Neural progenitor cell (in vitro differentiated cells): ENCODE measurements around the gene ESPNL.

Source experiments
- EZH2 ChIP-seq: fragments of 200-600 bp; sonication (generic); IDR thresholded peaks from 2 replicates; pipeline ENCODE4 v1.6.1; 2017; ENCODE audit warnings: antibody characterized with exemption, mild to moderate bottlenecking, moderate library complexity
- TF ChIP-seq, protein P1 (sequence below): fragments of 200-600 bp; sonication (generic); IDR thresholded peaks from 2 replicates; pipeline ENCODE4 v1.5.1; 2017; ENCODE audit warnings: antibody characterized with exemption, mild to moderate bottlenecking

DNA sequence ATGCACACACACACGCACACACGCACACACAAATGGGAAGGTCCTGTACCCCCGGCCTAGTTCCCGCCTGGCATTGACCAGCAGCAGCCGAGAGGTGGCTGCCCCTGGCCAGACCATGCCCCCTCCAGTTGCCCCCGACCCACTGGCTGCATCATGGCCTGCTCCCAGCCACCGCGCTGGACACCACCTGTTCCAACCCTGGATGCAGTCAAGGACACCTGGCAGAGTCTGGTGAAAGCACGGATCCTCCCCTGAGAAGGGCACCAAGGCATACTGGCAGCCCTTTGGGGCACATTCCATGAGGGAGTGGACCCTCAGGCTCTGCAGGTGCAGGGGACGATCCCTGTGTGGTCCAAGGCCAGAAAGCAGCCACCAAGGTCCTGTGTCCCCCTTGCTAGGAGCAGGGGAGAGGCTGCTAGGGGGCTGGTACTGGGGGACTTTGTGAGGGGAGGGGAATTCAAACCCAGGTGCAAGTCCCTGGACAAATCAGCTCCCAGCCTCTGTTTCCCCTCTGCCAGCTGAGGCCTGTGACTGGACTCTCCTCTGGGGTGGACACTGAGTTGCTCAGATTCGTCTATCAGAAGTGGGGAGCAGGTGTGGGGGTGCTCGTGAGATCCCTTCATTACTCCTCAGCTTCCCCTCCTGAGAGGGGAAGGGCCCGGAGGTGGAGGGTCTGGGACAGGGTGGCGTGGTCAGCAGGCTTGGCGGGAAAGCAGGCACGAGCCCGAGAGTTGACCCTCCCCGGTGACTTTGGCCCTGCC, 3.5 kb downstream of the ESPNL start:
- TF ChIP-seq, protein P1, sequence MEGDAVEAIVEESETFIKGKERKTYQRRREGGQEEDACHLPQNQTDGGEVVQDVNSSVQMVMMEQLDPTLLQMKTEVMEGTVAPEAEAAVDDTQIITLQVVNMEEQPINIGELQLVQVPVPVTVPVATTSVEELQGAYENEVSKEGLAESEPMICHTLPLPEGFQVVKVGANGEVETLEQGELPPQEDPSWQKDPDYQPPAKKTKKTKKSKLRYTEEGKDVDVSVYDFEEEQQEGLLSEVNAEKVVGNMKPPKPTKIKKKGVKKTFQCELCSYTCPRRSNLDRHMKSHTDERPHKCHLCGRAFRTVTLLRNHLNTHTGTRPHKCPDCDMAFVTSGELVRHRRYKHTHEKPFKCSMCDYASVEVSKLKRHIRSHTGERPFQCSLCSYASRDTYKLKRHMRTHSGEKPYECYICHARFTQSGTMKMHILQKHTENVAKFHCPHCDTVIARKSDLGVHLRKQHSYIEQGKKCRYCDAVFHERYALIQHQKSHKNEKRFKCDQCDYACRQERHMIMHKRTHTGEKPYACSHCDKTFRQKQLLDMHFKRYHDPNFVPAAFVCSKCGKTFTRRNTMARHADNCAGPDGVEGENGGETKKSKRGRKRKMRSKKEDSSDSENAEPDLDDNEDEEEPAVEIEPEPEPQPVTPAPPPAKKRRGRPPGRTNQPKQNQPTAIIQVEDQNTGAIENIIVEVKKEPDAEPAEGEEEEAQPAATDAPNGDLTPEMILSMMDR = no peak
- TF ChIP-seq EZH2 = no peak
